GM18505 (cell line): Measurements from ENCODE around the gene PNPLA5.

Experiments
- ATAC-seq: cut with Tn5 transposase; IDR thresholded peaks from one replicate; pipeline ENCODE4 v1.9.1; 2021; ENCODE audit not compliant: unreplicated experiment
- POLR2A ChIP-seq: IDR thresholded peaks from 4 replicates; pipeline ENCODE4 v1.6.1; 2011; ENCODE audit warnings: borderline replicate concordance; ENCODE audit not compliant: insufficient read depth, insufficient read length; ENCODE audit errors: extremely low read depth

PNPLA5 gene

GRCh38 chr22:43861529-43861928, 30.3 kb downstream of the PNPLA5 start:
- no peak for ATAC-seq
- no peak for TF ChIP-seq POLR2A

DNA sequence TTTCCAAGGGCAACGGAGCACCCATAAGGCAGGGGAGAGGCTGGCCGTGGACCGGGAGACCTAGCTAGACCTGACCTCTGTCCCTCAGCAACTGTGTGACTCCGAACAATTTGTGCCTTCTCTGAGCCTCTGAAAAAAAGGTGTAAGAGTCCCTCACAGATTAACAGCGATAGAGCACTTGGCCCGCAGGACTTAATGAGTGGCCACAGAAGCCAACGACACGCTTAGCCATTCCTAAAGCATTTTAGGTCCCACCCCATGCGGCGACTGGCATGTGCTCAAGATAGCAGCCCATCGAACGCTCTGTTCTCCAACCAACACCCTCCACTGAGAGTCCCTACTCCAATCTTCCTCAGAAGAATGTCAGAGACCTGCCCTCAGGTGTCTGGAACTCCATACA, 31.0 kb downstream of the PNPLA5 start:
- no peak for ATAC-seq
- TF ChIP-seq POLR2A = no peak

DNA sequence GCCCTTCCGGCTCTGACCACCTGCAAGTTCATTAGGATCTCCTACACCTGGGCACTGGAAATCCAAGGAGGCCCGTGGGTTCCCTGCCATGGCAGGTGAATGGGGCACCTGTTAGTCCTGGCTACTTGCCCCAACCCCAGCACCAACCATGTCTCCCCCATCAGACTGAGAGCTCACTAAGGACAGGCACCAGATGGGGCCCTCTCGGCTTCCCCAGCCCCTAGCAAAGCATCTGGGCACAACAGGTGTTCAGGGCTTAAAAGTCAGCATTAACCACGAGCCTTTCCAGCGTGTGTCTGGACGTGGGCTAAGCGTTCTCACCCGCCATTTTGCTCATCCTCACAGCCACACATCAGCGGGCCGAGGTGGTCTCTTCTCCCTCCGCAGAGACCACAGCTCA, 31.7 kb downstream of the PNPLA5 start:
- no peak for ATAC-seq
- no peak for TF ChIP-seq POLR2A

- TF ChIP-seq POLR2A = no peak
These were observed 32.2 kb downstream of the PNPLA5 start for GRCh38 chr22:43859621-43860020.

DNA sequence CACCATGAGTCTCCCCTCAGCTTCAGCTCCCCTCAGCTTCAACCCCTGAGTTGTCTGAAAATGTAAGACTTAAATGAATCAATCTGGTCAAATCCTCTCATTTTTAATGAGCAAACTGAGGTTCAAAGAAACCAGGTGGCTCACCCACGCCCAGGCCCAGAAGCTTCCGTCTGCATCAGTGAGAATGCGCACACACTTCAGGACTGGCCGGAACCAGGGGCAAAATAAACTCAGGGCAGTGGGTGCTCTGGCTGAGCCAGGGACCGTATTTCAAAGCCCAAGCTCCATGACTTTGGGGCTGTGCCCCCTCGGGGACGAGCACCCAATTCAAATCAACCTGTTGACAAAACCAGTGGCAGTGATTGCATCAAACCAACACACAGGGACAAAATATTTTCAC, 32.6 kb downstream of the PNPLA5 start:
- TF ChIP-seq POLR2A = no peak

More at GRCh38 chr22:43859621-43860020, 32.2 kb downstream of the PNPLA5 start:
- ATAC-seq = no peak

DNA sequence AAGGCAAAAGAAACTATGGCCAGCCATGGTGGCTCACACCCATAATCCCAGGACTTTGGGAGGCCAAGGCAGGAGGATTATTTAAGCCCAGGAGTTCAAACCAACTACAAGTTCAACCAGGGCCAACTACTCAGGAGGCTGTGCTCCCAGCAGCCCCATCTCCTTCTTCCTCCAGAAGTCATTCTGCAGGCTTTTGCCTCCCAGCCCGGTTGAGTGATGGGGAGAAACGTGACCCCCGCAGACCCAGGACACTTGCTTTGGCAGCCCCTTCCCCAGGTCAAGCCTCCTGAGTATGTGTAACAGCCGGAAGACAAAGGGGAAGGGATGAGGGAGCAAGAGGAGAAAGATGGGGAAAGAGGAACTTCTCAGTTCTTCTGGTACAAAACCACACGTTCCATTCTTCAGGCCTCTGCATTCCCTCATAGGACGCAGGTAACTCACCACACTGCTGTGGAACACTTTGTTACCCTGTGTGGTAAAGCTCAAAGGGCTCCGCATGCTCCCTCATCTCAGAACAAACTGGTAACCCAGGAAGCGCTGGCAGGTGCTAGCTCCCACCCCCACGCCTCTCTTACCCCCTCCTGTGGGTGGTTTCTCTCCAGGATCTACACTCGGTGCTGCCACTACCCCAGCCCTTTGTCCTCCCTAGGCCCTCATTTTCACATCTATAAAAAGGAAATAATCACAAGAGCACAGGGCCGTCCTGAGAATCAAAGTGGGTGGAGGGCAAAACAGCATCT, 33.5 kb downstream of the PNPLA5 start:
- TF ChIP-seq POLR2A = no peak
- no peak for ATAC-seq

More for the DNA sequence above, 32.6 kb downstream of the PNPLA5 start:
- ATAC-seq = no peak

DNA sequence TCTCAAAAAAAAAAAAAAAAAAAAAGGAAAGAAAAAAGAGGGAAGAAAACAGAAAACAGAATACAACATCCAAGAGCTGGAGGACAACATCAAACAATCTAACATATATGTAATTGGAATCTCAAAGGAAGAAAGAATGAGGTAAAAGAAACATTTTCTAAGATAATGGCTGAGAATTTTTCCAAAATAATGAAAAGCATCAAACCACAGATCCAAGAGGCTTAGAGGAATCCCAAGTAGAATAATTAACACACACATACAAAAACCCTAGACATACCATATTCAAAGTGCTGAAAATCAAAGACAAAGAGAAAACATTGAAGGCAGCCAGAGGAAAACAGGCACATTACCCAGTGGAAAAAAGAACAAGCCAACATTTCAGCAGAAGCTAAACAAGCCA, 34.4 kb downstream of the PNPLA5 start:
- no peak for ATAC-seq
- TF ChIP-seq POLR2A = no peak

DNA sequence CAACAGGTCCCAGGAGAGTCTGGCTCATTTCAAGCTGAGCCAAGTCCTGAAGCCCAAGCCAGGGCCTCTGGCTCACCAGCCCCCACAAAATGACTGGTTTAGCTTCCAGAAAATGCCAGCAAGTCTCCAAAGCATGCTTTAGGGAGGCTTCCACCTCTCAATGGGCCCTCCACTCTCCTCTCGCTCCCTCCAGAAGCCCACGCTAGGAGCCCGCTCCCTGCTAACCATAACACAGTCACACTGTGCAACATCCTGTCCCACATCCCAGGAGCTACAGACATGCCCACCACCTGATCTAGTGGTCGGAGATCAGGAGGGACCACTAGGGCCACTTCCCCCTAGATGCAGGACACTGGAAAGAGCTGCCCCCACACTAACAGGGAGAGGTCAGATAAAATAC, 36.4 kb downstream of the PNPLA5 start:
- no peak for TF ChIP-seq POLR2A
- ATAC-seq = no peak

GRCh38 chr22:43854786-43855271, 37.0 kb downstream of the PNPLA5 start:
- ATAC-seq = no peak
- no peak for TF ChIP-seq POLR2A

- ATAC-seq = no peak
- TF ChIP-seq POLR2A = no peak
These were observed 37.6 kb downstream of the PNPLA5 start for GRCh38 chr22:43854121-43854785.

GRCh38 chr22:43853328-43853931, 38.4 kb downstream of the PNPLA5 start:
- no peak for TF ChIP-seq POLR2A
- ATAC-seq = no peak

DNA sequence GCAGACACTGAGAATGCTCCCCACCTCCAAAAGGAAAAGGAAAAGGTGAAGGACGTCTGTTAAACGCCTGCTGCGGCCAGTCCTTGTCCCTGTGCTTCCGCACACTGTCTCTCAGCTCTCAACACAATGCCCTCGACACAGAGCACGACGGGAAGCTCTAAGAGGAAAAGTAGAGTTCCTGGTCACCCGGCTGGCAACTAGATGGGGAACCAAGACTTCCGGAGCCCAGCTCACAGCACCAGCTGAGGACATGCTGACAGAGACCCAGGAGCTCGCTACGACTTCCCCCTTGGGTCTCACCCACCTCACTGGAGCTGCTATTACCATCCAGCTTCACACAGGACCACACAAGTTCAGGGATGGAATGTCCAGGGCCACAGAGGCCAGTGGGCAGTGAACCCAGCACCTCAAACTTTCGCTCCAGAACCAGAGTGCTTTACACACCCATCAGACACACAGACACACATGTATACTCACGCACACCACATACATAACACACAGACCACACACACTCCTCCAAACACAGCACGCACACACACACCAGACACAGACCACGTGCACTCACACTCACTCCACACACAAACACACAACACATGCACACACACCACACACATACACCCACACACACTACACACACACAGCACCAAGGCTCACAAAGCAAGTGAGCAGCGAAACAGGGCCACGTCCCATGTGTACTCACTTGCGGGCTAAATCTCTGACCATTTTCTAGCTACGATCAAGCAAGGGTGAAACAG, 39.1 kb downstream of the PNPLA5 start:
- no peak for TF ChIP-seq POLR2A
- no peak for ATAC-seq

- no peak for ATAC-seq
- TF ChIP-seq POLR2A = no peak
These were observed 39.9 kb downstream of the PNPLA5 start for GRCh38 chr22:43851979-43852307.
